Naive thymus-derived CD4-positive, alpha-beta T cell (primary cell): ENCODE measurements around the gene AIMP2. TPM values are rescaled to one million over a fixed set of nuclear protein-coding genes. Genes with fewer than 3 reads are reported as not detected.
A peak's percentile ranks its signal among the peaks of the same experiment; 100 is the strongest.

Experiments used
- ATAC-seq: fragments of 150-1000 bp; cut with Tn5 transposase; 2 replicates; pipeline ENCODE4 v1.10.0; 2021; ENCODE audit warnings: mild to moderate bottlenecking, moderate library complexity
- CTCF ChIA-PET: fragments of 350-600 bp; sonication (Branson Sonifier 250); formaldehyde crosslinking; loops from one replicate; lab custom pipeline; 2021; ENCODE audit warnings: antibody characterized with exemption; lab: Charles Lee
- POLR2A ChIA-PET: fragments of 350-600 bp; sonication (Branson Sonifier 250); formaldehyde crosslinking; loops from one replicate; lab custom pipeline; 2021; ENCODE audit warnings: antibody characterized with exemption, inconsistent platforms; lab: Charles Lee
- DNase-seq, 9 donors: peaks; one replicate each; pipeline versions ENCODE4 v3.0.0 to v3.0.0-alpha.2; 2020 to 2022; ENCODE audit warnings: mixed read lengths in 1 of 9
- H3K27ac ChIP-seq: one replicate; pipeline ENCODE4 v1.7.0; 2013; ENCODE audit warnings: mild to moderate bottlenecking, low read depth, low read length, moderate library complexity
- H3K27me3 ChIP-seq, 2 donors: one replicate each; pipeline ENCODE4 v1.7.0; 2013; ENCODE audit warnings: low read length in 2 of 2, mild to moderate bottlenecking in 2 of 2, moderate library complexity in 2 of 2; ENCODE audit not compliant: control insufficient read depth in 2 of 2, insufficient read depth in 2 of 2
- H3K36me3 ChIP-seq, 3 experiments: 1 replicate in 2 of 3; 2 replicates in 1 of 3; pipeline ENCODE4 v1.7.0; 2013; ENCODE audit warnings: low read length in 3 of 3, mild to moderate bottlenecking in 3 of 3, moderate library complexity in 1 of 3; ENCODE audit not compliant: insufficient read depth in 3 of 3, control insufficient read depth in 2 of 3
- H3K4me1 ChIP-seq, 2 donors: one replicate each; pipeline ENCODE4 v1.7.0; 2013; ENCODE audit warnings: low read length in 2 of 2, mild to moderate bottlenecking in 2 of 2, moderate library complexity in 1 of 2; ENCODE audit not compliant: control insufficient read depth in 2 of 2, insufficient read depth in 2 of 2
- H3K4me3 ChIP-seq: 2 replicates; pipeline ENCODE4 v1.7.0; 2013; ENCODE audit warnings: mild to moderate bottlenecking, low read length
- H3K9me3 ChIP-seq, 3 experiments: 1 replicate in 2 of 3; 2 replicates in 1 of 3; pipeline ENCODE4 v1.7.0; 2013; ENCODE audit warnings: low read length in 3 of 3; ENCODE audit not compliant: control insufficient read depth in 2 of 3
- H3K27ac Mint-ChIP-seq, 9 donors: one replicate each; pipeline ENCODE4 v1.8.0; 2020 to 2022; ENCODE audit warnings: mixed read lengths in 9 of 9, mild to moderate bottlenecking in 8 of 9, moderate library complexity in 5 of 9, inconsistent platforms in 2 of 9
- H3K27me3 Mint-ChIP-seq, 5 donors: one replicate each; pipeline ENCODE4 v1.8.0; 2021 to 2022; ENCODE audit warnings: mixed read lengths in 5 of 5, mild to moderate bottlenecking in 1 of 5
- H3K36me3 Mint-ChIP-seq, 5 donors: one replicate each; pipeline ENCODE4 v1.8.0; 2020 to 2022; ENCODE audit warnings: mixed read lengths in 5 of 5, mild to moderate bottlenecking in 3 of 5, inconsistent platforms in 1 of 5
- H3K4me1 Mint-ChIP-seq, 7 donors: one replicate each; pipeline ENCODE4 v1.8.0; 2020 to 2022; ENCODE audit warnings: mixed read lengths in 7 of 7, mild to moderate bottlenecking in 3 of 7, inconsistent platforms in 1 of 7
- H3K4me3 Mint-ChIP-seq, 10 donors: one replicate each; pipeline ENCODE4 v1.8.0; 2020 to 2022; ENCODE audit warnings: mild to moderate bottlenecking in 10 of 10, mixed read lengths in 10 of 10, moderate library complexity in 6 of 10, inconsistent platforms in 2 of 10
- H3K9me3 Mint-ChIP-seq, 11 donors: one replicate each; pipeline ENCODE4 v1.8.0; 2020 to 2022; ENCODE audit warnings: mixed read lengths in 11 of 11, mild to moderate bottlenecking in 4 of 11, inconsistent platforms in 1 of 11, moderate library complexity in 1 of 11
- intact Hi-C, 2 donors: fragments of 100-400 bp; cut with micrococcal nuclease; formaldehyde crosslinking; loops; one replicate each; pipeline ENCODE4 v1.15.1; 2023
- polyA plus RNA-seq, 2 donors: library from polyadenylated mRNA; unstranded; fragments of 300-500 nt; fragmentation: Illumina TruSeq; gene quantifications; one replicate each; pipeline ENCODE4 v1.2.3, GENCODE V29; 2021
- total RNA-seq, 6 experiments: library from RNA in 5 of 6; stranded (reverse) in 5 of 6; gene quantifications; 1 replicate in 5 of 6; 2 replicates in 1 of 6; pipeline ENCODE4 v1.2.3 and lab custom pipeline; 2021 to 2026

AIMP2 gene
- total and polyA plus RNA-seq, 7 experiments from 2014 or later: 5.0 to 37.9 (median 12.8) TPM

GRCh38 chr7:6012355-6013104 lies 3.5 kb downstream of the AIMP2 start:
- Histone ChIP-seq H3K4me1 (peaks cover 0 to 5% of the 10 kb centered on the region in 2 donors), H3K9me3 (no peaks in the 10 kb centered on the region), H3K27ac (no peak overlapping the region), H3K4me3 (no peak overlapping the region), H3K27me3 (no peaks in the 10 kb centered on the region), H3K36me3 (peaks cover 0 to 28% (median 21%) of the 10 kb centered on the region in 3 experiments)
- Mint-ChIP-seq H3K9me3 (no peaks in the 10 kb centered on the region), H3K4me1 (peaks cover 7 to 41% (median 34%) of the 10 kb centered on the region in 7 donors), H3K36me3 (peaks cover 0 to 8% (median 4%) of the 10 kb centered on the region in 5 donors), H3K27ac (peak overlapping the region in 5 of 9 donors; percentile 24 to 80 (median 56)), H3K27me3 (no peaks in the 10 kb centered on the region), H3K4me3 (no peak overlapping the region)
- DNase-seq (no peak), ATAC-seq (no peak)
- ChIA-PET POLR2A (interaction anchor here (0.7 kb wide), 1 partner anchor 11 kb away, joined by 3 read pairs; no protein-coding TSS in a partner anchor), CTCF (no interaction called here)
- intact Hi-C loops: no loop called here

DNA sequence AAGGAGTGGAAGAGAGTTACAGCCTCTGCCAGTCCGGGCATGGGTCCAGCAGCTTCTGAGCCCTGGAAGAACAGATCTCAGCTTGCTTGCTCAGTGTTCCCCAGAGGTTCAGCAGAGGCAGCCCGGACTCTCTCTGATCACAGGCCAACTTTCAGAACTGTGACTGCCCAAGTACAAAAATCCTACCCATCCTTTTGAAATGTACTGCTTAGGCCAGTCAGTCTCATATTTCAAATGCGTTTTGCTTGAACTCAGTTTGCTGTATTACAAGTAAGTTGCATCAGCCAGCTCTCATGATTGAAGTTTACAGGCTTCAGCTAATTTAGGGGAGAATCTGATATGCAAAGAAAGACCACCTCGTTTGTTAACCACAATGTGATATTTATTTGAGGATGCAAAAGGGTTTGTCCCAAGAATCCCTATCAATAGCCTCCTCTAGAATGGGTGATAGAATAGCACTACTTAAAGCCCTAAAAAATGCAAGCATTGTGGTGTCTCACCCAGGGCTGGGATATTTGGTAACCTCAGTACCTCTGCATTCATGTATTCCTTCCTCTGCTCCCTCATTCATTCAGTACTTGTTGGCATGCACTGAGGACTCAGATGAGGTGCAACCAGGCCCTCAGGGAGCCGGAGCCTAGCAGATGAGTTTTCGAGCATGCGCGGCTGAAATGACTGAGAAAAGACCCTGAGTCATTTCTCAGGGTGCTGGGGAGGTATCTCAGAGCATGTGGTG lies 7.0 kb downstream of the AIMP2 start:
- ATAC-seq: no peak
- Mint-ChIP-seq H3K36me3 (peaks cover 5 to 22% (median 11%) of the 10 kb centered on the region in 5 donors), H3K27me3 (no peaks in the 10 kb centered on the region), H3K27ac (peak overlapping the region in 6 of 9 donors; percentile 15 to 74 (median 60)), H3K4me1 (peaks cover 5 to 21% (median 17%) of the 10 kb centered on the region in 7 donors), H3K4me3 (no peak overlapping the region), H3K9me3 (no peaks in the 10 kb centered on the region)
- H3K27me3 ChIP-seq: no peaks in the 10 kb centered on the region
- intact Hi-C loops: no loop called here
- ChIA-PET CTCF (no interaction called here), POLR2A (no interaction called here)
- no peaks in the 10 kb centered on the region for H3K4me1 ChIP-seq
- no peak overlapping the region for H3K27ac ChIP-seq
- H3K9me3 ChIP-seq: no peaks in the 10 kb centered on the region
- H3K4me3 ChIP-seq: no peak overlapping the region
- H3K36me3 ChIP-seq: peaks cover 0 to 49% (median 21%) of the 10 kb centered on the region in 3 experiments
- DNase-seq: no peak

GRCh38 chr7:6016653-6016966 lies 7.5 kb downstream of the AIMP2 start:
- H3K36me3 Mint-ChIP-seq: peaks cover 9 to 27% (median 14%) of the 10 kb centered on the region in 5 donors
- Histone ChIP-seq H3K27ac (no peak overlapping the region), H3K36me3 (peaks cover 0 to 54% (median 21%) of the 10 kb centered on the region in 3 experiments), H3K4me1 (no peaks in the 10 kb centered on the region), H3K9me3 (no peaks in the 10 kb centered on the region), H3K4me3 (no peak overlapping the region), H3K27me3 (no peaks in the 10 kb centered on the region)
- DNase-seq: no peak
- no peaks in the 10 kb centered on the region for H3K9me3 Mint-ChIP-seq
- intact Hi-C loops: no loop called here
- peaks cover 3 to 16% (median 12%) of the 10 kb centered on the region in 7 donors for H3K4me1 Mint-ChIP-seq
- ChIA-PET POLR2A (no interaction called here), CTCF (interaction anchor here (0.6 to 0.7 kb wide), 2 partner anchors 20 to 1054 kb away, joined by 4 read pairs; no protein-coding TSS in a partner anchor)
- no peaks in the 10 kb centered on the region for H3K27me3 Mint-ChIP-seq
- peak overlapping the region in 4 of 9 donors; percentile 57 to 71 (median 64) for H3K27ac Mint-ChIP-seq
- no peak overlapping the region for H3K4me3 Mint-ChIP-seq
- no peak for ATAC-seq

DNA sequence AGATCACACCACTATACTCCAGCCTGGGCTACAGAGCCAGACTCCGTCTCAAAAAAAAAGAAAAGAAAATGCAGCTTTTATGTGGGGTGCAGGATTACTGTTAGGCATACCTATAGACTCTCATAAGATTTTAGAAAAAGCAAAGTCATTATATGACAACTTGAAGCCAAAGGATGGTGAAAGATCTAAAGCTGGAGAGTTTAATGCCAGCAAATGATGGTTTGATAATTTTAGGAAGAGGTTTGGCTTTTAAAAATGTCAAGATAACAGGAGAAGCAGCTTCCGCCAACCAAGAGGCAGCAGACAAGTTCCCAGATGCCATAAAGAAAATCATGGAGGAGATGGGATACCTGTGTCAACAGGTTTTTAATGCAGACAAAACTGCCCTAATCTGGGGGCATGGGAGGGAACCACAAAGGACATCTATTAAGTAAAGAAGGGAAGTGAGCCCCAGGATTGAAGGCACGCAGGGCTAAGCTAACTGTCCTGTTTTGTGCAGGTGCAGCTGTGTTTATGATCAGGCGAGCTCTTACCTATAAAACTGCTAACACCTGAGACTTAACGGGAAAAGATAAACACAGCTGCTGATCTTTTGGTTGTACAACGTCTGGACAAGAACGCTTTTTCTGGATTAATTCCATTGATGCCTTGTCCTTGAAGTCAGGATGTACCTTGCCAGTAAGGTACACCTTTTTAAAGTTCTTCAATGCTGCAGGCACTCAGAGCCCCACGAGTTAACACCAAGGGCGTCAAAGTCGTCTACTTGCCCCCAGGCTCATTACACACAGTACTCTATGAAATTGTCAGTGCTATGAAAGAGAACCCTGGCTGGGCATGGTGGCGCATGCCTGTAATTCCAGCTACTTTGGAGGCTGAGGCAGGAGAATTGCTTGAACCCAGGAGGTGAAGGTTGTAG lies 11.6 kb downstream of the AIMP2 start:
- POLR2A ChIA-PET: no interaction called here
- H3K27ac Mint-ChIP-seq: peak overlapping the region in 5 of 9 donors; percentile 12 to 65 (median 38)

DNA sequence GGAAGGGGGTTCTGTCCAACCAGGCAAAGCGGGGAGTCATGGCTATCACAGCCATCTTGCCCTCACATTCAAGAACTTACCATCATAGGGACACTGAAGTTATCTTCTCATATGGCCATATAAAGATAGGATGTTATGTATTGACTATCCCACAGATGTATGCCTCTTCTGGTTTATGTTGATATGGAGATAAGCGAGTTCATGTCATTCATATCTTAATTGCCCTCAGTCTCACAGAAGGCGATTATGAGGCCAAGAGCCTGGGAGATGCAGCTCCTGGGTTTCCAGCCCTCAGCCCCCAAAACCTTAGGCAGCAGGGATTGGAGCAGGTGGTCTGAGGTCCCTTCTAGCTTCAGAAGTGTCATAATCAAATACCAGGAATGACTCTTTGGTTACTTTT lies 13.6 kb downstream of the AIMP2 start:
- no peaks in the 10 kb centered on the region for H3K27me3 ChIP-seq
- DNase-seq (no peak), ATAC-seq (no peak)
- Mint-ChIP-seq H3K9me3 (no peaks in the 10 kb centered on the region), H3K36me3 (peaks cover 18 to 49% (median 37%) of the 10 kb centered on the region in 5 donors), H3K27me3 (no peaks in the 10 kb centered on the region), H3K4me3 (no peak overlapping the region), H3K4me1 (peaks cover 14 to 26% (median 24%) of the 10 kb centered on the region in 7 donors), H3K27ac (peak overlapping the region in 4 of 9 donors; percentile 11 to 70 (median 20))
- ChIA-PET CTCF (no interaction called here), POLR2A (no interaction called here)
- no peak overlapping the region for H3K27ac ChIP-seq
- H3K4me3 ChIP-seq: no peak overlapping the region
- no peaks in the 10 kb centered on the region for H3K9me3 ChIP-seq
- H3K36me3 ChIP-seq: peaks cover 4 to 80% (median 22%) of the 10 kb centered on the region in 3 experiments
- intact Hi-C loops: no loop called here
- peaks cover 9 to 15% of the 10 kb centered on the region in 2 donors for H3K4me1 ChIP-seq

More for the DNA sequence above, 11.6 kb downstream of the AIMP2 start:
- no peak overlapping the region for H3K4me3 Mint-ChIP-seq
- CTCF ChIA-PET: interaction anchor here (0.6 kb wide), 1 partner anchor 86 kb away, joined by 6 read pairs; no protein-coding TSS in a partner anchor
- Histone ChIP-seq H3K4me3 (no peak overlapping the region), H3K27ac (no peak overlapping the region), H3K27me3 (no peaks in the 10 kb centered on the region), H3K36me3 (peaks cover 12 to 86% (median 22%) of the 10 kb centered on the region in 3 experiments), H3K9me3 (no peaks in the 10 kb centered on the region), H3K4me1 (no peaks in the 10 kb centered on the region)
- no peaks in the 10 kb centered on the region for H3K27me3 Mint-ChIP-seq
- peaks cover 2 to 10% (median 8%) of the 10 kb centered on the region in 7 donors for H3K4me1 Mint-ChIP-seq
- intact Hi-C loops: no loop called here
- DNase-seq (no peak), ATAC-seq (no peak)
- peaks cover 22 to 53% (median 31%) of the 10 kb centered on the region in 5 donors for H3K36me3 Mint-ChIP-seq
- H3K9me3 Mint-ChIP-seq: no peaks in the 10 kb centered on the region

DNA sequence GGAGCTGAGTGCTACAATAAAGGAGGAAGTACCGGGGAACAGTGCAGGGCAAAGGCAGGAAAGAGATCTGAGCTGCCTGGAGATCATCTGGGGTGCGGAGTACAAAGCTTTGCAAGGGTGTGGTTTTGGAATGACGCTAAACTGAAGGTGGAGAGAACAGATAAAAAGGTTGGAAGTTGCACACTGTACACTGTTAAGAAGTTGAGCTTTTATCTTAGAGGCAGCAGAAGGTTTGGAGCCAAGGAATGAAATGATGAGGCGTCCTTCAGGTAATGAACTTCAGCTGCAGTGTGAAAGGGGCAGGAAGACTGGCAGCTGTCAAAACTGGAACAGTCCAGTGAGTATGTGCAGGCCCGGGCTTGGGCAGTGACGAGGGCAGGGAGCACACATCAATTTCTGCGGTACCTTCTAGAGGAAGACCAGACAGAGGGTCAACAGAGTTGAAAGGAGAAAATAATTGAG lies 14.9 kb downstream of the AIMP2 start:
- Mint-ChIP-seq H3K36me3 (peaks cover 18 to 55% (median 43%) of the 10 kb centered on the region in 5 donors), H3K4me1 (peaks cover 14 to 32% (median 26%) of the 10 kb centered on the region in 7 donors), H3K4me3 (peak overlapping the region in 1 of 10 donors; percentile 8), H3K27me3 (no peaks in the 10 kb centered on the region), H3K27ac (peak overlapping the region in 8 of 9 donors; percentile 38 to 80 (median 60)), H3K9me3 (no peaks in the 10 kb centered on the region)
- H3K27me3 ChIP-seq: no peaks in the 10 kb centered on the region
- H3K27ac ChIP-seq: no peak overlapping the region
- peaks cover 9 to 15% of the 10 kb centered on the region in 2 donors for H3K4me1 ChIP-seq
- POLR2A ChIA-PET: interaction anchor here (0.6 to 0.9 kb wide), 3 partner anchors 12 to 240 kb away, joined by 3 read pairs; no protein-coding TSS in a partner anchor
- peaks cover 11 to 83% (median 28%) of the 10 kb centered on the region in 3 experiments for H3K36me3 ChIP-seq
- no peaks in the 10 kb centered on the region for H3K9me3 ChIP-seq
- ATAC-seq: no peak
- DNase-seq: no peak
- CTCF ChIA-PET: no interaction called here
- H3K4me3 ChIP-seq: no peak overlapping the region
- intact Hi-C loops: no loop called here
